Neural cell (in vitro differentiated cells): ENCODE measurements around the gene CLDN6. TPM values are rescaled to one million over a fixed set of nuclear protein-coding genes. Genes with fewer than 3 reads are reported as not detected.

Experiments used
- H2AFZ ChIP-seq: fragments of 200-600, 300-800 bp; sonication (generic), shearing (Covaris generic); 2 replicates; pipeline ENCODE4 v1.6.0; 2014; ENCODE audit warnings: low read depth, mild to moderate bottlenecking, antibody characterized with exemption, low read length, moderate library complexity
- H3F3A ChIP-seq: fragments of 200-600 bp; shearing (Covaris generic); 2 replicates; pipeline ENCODE4 v1.6.1; 2016; ENCODE audit warnings: mild to moderate bottlenecking, moderate library complexity, mixed read lengths, antibody characterized with exemption, low read length; ENCODE audit not compliant: insufficient read depth, poor library complexity, severe bottlenecking
- H3K27ac ChIP-seq: fragments of 200-600, 300-800 bp; sonication (generic), shearing (Covaris generic); 2 replicates; pipeline ENCODE4 v1.5.1; 2014; ENCODE audit warnings: mild to moderate bottlenecking, low read length, moderate library complexity
- H3K27me3 ChIP-seq: fragments of 300-800, 200-600 bp; sonication (generic), shearing (Covaris generic); 2 replicates; pipeline ENCODE4 v1.6.0; 2014; ENCODE audit warnings: mild to moderate bottlenecking, low read depth, low read length, moderate library complexity; ENCODE audit not compliant: insufficient read depth
- H3K36me3 ChIP-seq: fragments of 300-800, 200-600 bp; sonication (generic), shearing (Covaris generic); 2 replicates; pipeline ENCODE4 v1.5.1; 2014; ENCODE audit warnings: mild to moderate bottlenecking, antibody characterized with exemption, low read length, moderate library complexity; ENCODE audit not compliant: insufficient read depth
- H3K4me2 ChIP-seq: fragments of 300-800, 200-600 bp; sonication (generic), shearing (Covaris generic); 2 replicates; pipeline ENCODE4 v1.6.0; 2014; ENCODE audit warnings: mild to moderate bottlenecking, low read length
- H3K4me3 ChIP-seq: fragments of 300-800, 200-600 bp; sonication (generic), shearing (Covaris generic); 2 replicates; pipeline ENCODE4 v1.5.1; 2014; ENCODE audit warnings: mild to moderate bottlenecking, low read length, moderate library complexity
- H3K79me2 ChIP-seq: fragments of 200-600 bp; shearing (Covaris generic); replicated peaks from 2 replicates; pipeline ENCODE4 v1.6.0; 2014; ENCODE audit warnings: mild to moderate bottlenecking, low read length, moderate library complexity; ENCODE audit not compliant: insufficient read depth
- H3K9ac ChIP-seq: fragments of 300-800, 200-600 bp; sonication (generic), shearing (Covaris generic); 2 replicates; pipeline ENCODE4 v1.6.1; 2016; ENCODE audit warnings: mild to moderate bottlenecking, low read length, mixed read lengths
- H3K9me2 ChIP-seq: fragments of 200-600 bp; shearing (Covaris generic); 2 replicates; pipeline ENCODE4 v1.6.1; 2016; ENCODE audit warnings: mild to moderate bottlenecking, low read length, mixed read lengths; ENCODE audit not compliant: insufficient read depth
- H3K9me3 ChIP-seq: fragments of 200-600, 300-800 bp; sonication (generic), shearing (Covaris generic); 2 replicates; pipeline ENCODE4 v1.6.1; 2016; ENCODE audit warnings: mild to moderate bottlenecking, mixed run types, low read length, moderate library complexity, mixed read lengths
- H4K20me1 ChIP-seq: fragments of 200-600 bp; shearing (Covaris generic); 2 replicates; pipeline ENCODE4 v1.6.1; 2016; ENCODE audit warnings: mild to moderate bottlenecking, mixed run types; ENCODE audit not compliant: insufficient read depth
- CTCF ChIP-seq: fragments of 450-650 bp; IDR thresholded peaks from 2 replicates; pipeline ENCODE4 v1.5.1; 2014; ENCODE audit warnings: antibody characterized with exemption, mild to moderate bottlenecking, moderate library complexity; ENCODE audit not compliant: poor library complexity, severe bottlenecking
- EP300 ChIP-seq: fragments of 450-650 bp; conservative IDR thresholded peaks from 2 replicates; pipeline ENCODE4 v1.6.1; 2014; ENCODE audit warnings: antibody characterized with exemption, mild to moderate bottlenecking, moderate library complexity; ENCODE audit not compliant: poor library complexity, severe bottlenecking
- EZH2 ChIP-seq: fragments of 200-600, 300-800 bp; shearing (Covaris generic), sonication (generic); IDR thresholded peaks from 2 replicates; pipeline ENCODE4 v1.6.1; 2014; ENCODE audit warnings: antibody characterized with exemption, low read length, borderline replicate concordance, mild to moderate bottlenecking; ENCODE audit not compliant: insufficient read depth, poor library complexity, severe bottlenecking
- MXI1 ChIP-seq: fragments of 450-650 bp; conservative IDR thresholded peaks from 2 replicates; pipeline ENCODE4 v1.6.1; 2014; ENCODE audit warnings: antibody characterized with exemption, mild to moderate bottlenecking; ENCODE audit not compliant: poor library complexity, severe bottlenecking
- POLR2AphosphoS5 ChIP-seq: IDR thresholded peaks from 2 replicates; pipeline ENCODE4 v1.6.1; 2012
- RAD21 ChIP-seq: fragments of 450-650 bp; conservative IDR thresholded peaks from 2 replicates; pipeline ENCODE4 v1.6.1; 2014; ENCODE audit warnings: antibody characterized with exemption, mild to moderate bottlenecking, moderate library complexity
- REST ChIP-seq: IDR thresholded peaks from 2 replicates; pipeline ENCODE4 v1.6.1; 2012; ENCODE audit warnings: borderline replicate concordance
- SMC3 ChIP-seq: fragments of 450-650 bp; conservative IDR thresholded peaks from 2 replicates; pipeline ENCODE4 v1.6.1; 2014; ENCODE audit warnings: antibody characterized with exemption, mild to moderate bottlenecking, moderate library complexity; ENCODE audit not compliant: poor library complexity
- TAF1 ChIP-seq: IDR thresholded peaks from 2 replicates; pipeline ENCODE4 v1.6.1; 2012; ENCODE audit warnings: low read depth
- polyA plus RNA-seq: library from polyadenylated mRNA; depleted of rRNA; stranded (reverse); fragments of >200 nt; gene quantifications from 2 replicates; pipeline ENCODE4 v1.2.3, GENCODE V29; 2014

CLDN6 gene
- polyA plus RNA-seq, 1 donor from 2014 or later = not detected

GRCh38 chr16:2974319-2975056 is 43.5 kb downstream of the CLDN6 start:
- H3K36me3 ChIP-seq = no peaks in the 10 kb centered on the region
- H3K9me3 ChIP-seq = no peaks in the 10 kb centered on the region

More at GRCh38 chr16:2974319-2975056, 43.5 kb downstream of the CLDN6 start:
- Histone ChIP-seq H3K27ac (no peak overlapping the region), H3K79me2 (no peaks in the 10 kb centered on the region), H3K9me2 (no peaks in the 10 kb centered on the region), H4K20me1 (no peaks in the 10 kb centered on the region), H3F3A (no peaks in the 10 kb centered on the region), H3K4me2 (no peak overlapping the region), H3K4me3 (no peak overlapping the region), H3K9ac (no peak overlapping the region), H3K27me3 (no peaks in the 10 kb centered on the region), H2AFZ (no peak overlapping the region)
- TF ChIP-seq TAF1 = no peak
- TF ChIP-seq REST = no peak
- no peak for TF ChIP-seq MXI1
- no peak for TF ChIP-seq RAD21
- no peak for TF ChIP-seq POLR2AphosphoS5
- TF ChIP-seq EZH2 = no peak
- no peak for TF ChIP-seq EP300
- TF ChIP-seq CTCF = no peak
- TF ChIP-seq SMC3 = no peak
